HG03571 (cell line): ENCODE results near the gene NEUROG3.

ENCODE experiments used
- ATAC-seq: cut with Tn5 transposase; IDR thresholded peaks from one replicate; pipeline ENCODE4 v1.9.1; 2021; ENCODE audit not compliant: unreplicated experiment

NEUROG3 gene, protein sequence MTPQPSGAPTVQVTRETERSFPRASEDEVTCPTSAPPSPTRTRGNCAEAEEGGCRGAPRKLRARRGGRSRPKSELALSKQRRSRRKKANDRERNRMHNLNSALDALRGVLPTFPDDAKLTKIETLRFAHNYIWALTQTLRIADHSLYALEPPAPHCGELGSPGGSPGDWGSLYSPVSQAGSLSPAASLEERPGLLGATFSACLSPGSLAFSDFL

DNA sequence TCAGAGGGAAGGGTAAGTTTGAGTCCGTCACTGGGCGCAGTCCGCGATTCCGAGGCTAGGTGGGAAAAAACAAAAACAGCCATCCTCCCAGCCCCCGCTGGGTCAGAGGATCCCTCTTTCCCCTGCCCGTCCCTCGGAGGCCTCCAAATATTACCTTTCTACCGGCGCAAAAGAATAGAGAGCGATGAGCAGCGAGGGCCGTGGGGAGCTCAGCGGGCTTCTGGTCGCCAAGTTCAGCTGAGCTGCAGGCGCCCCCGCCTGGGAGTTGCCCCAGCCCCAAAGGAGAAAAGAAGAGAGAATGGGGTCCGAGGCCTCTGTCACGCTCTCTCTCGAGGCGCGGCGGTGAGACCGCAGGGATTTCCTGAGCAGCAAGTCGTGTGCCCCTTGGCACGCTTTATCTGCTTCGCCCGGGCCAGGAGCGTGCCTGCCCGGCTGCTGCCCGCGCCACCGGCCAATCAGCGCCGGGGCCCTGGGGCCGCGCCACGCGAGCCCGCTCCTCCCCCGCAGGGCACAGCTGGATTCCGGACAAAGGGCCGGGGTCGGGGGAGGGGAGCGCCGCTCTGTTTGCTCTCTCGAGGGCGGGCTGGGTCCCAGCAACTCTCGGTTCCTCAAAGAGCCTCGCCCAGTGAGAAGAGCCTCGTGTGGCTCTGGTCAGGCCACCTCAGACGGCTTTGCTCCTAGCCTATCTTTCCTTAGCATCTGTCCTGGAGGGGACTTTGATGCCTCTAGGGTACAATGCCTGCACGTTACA lies at the start of gene NEUROG3:
NEUROG3 (minus strand) TSS at position 367 of the 751 bp plus-strand sequence. CDS start 379 bp downstream, outside the sequence.
- no peak for ATAC-seq

DNA sequence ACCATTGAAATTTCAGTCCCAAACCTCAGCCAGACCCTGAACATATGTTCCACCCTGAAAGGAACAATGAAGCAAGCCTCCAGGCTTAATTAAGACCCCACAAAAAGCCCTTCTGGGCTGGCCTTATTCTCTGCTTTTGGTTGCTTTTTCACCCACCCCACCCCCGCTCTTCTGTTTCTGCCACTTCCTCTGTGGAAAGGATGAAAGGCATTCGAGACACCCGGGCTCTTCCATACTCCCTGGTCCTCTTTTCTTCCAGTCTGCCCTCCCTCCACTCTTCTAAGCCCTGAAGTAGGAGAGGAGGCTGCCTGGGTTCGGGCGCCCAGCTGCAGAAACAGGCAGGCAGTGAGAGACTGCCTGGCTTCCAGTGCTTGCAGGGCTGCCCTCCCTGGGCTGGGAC lies 47.4 kb upstream of the NEUROG3 start:
- no peak for ATAC-seq

DNA sequence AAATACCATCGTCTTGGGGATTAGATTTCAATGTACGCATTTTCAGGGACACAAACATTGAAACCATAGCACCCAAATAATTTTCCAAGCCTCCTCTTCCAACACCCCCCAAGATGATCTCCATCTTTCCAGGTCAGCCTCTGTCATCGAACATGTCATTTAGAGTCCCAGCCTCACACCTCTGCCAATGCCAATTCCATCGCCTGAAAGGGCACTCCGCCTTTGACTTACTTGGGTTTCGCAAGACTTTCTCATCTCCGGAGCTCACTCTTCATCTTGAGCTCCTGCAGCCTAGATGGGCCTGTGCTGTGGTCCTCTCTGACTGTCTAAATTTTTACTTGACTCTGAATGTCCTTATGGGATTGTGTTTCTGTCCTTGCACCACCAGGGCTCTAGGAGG lies 46.4 kb upstream of the NEUROG3 start:
- ATAC-seq: no peak

DNA sequence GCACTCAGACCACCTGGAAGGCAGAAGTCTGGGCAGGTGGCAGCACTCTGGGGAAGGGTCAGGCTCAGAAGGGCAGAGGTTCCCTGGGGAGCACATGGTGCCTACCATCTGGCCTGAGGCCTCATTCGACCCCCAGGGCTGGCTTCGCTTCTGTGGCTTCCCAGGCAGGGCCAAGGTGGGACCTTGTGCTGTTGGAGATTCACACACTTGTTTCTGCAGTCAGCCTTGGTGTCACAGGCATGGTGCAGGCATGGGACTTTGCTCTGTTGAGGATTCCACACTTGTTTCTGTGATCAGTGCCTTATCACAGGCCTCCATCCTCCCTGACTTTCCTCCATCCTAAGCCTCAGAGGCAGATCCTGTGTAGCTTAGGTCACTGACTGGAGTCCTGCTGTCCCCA lies 45.5 kb upstream of the NEUROG3 start:
- no peak for ATAC-seq

DNA sequence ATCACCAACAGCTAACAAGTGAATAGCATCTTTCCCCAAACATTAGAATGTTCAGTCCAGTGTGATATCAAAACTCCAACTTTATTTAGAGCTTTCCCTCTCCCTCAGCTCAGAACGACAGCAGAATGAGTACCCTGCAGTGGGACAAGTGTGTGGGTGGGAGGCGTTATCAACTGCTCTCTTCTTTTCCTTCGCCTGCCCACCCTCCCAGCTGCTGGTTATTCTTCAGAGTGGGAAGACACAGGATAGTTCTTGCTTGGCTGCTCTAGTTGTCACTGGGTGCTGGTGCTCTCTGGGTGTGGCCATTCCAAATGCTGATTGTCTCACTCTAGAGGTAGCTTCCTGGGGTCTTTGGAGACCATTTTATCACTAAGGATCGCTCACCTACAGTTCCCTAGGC lies 43.1 kb upstream of the NEUROG3 start:
- no peak for ATAC-seq

DNA sequence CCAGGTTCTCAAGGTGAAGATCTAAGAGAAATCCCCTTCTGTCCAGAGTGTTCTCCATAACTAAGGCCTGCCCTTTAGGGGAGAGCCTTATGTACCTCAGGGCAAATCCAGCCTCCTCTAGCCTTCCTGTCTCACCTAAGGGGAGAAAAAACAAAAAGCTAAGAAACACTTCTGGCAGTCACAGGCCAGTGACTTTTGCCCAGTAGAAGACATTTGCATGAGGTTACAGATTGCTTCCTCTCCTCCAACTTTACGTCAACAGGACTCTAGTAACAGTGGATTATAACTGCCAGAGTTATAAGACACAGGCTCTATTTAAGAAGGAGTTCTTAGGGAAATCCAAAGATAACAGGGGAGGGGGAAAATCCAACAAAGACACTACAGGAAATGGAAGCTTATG lies 40.9 kb upstream of the NEUROG3 start:
- ATAC-seq: no peak

DNA sequence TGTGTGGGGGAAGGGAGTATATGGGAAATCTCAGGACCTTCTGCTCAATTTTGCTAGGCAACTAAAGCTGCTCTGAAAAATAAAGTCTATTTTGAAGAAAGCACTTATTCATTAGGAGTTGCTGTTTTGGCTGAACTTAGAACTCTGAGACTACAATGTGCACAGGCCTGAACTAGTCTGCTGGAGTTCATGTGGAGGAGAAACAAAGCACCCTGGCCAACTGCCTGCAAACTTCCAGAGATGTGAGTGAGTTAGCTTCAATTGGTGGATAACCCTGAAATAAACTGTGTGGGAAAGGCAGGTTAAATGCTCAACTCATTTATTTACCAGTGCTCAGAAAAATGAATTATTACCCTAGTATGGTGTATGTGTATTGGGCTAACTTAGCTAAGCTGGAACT lies 39.5 kb upstream of the NEUROG3 start:
- ATAC-seq: no peak

DNA sequence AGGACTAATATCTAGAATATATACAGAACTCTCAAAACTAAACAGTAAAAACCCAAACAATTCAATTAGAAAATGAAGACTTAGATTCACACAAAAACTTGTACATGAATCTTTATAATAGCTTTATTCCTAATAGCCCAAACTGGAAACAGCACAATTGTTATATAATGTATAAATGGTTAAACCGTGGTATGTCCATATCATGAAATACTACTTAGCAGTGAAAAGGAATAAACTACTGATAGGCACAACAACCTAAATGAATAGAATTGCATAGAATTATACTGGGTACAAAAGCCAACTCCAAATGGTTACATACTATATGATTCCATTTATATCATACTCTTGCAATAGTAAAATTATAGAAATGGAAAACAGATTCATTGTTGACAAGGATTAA lies 35.9 kb upstream of the NEUROG3 start:
- ATAC-seq: no peak

DNA sequence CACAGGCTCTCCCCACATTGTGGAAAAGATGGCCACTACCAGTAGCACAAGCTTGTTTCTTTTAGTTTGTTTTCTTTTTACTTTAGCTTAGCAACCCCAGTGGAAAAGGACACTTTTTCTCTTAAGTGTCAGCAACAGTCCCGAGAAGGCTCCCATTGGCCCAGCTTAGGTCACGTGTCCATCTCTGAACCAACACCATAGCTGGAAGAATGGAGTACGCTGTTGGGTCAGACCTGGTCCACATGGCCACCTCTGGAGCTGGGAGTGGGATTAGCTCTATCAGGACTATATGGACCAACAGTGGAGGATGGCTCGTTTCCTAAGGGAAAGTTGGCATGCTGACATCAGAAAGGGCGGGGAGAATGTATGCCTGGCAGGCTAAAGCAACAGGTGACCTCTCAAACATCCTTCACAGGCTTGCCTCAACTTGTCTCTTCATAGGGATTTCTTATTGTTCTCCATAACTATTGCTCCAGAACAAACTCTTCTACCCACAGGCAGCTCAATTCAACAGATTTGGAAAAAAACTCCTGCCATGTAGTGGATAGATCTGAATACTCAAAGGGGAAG lies 27.6 kb upstream of the NEUROG3 start:
- no peak for ATAC-seq

DNA sequence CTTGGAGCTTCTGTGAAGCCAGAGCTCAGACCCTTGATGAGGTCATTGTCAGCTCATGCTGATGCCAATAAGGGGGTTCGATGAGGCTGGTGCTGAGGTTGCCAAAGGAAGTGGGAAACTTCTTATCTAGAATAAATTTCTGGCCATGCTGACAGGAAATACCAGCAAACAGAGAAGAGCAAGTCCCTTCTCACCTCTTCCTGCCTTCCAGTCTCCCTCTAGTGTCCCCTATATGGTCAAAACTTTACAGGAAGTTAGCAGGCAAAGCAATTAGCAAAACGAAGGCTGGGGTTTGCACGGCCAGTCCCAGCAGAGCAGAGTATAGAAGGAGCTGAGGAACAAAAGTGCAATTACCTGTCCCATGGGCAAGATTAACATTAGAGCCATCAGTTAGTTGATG lies 15.1 kb upstream of the NEUROG3 start:
- no peak for ATAC-seq

DNA sequence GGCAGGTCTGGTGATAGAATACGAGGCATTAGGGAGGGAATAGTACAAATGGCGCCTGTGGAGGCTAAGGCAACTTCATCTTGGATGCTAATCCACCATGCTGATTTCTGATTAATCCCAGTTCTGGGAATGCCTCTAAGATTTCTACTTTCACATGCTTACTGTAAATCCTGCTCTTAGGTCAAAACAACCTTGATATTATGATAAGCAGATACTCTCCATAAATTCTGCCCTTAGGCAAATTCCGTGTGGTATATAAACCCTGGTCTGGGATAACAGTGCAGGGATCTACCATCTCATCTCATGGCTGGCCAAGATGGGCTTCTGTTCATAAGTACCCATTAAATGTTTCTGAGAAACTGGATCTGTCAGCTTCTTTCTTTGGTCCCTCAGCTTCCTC lies 11.4 kb upstream of the NEUROG3 start:
- no peak for ATAC-seq

DNA sequence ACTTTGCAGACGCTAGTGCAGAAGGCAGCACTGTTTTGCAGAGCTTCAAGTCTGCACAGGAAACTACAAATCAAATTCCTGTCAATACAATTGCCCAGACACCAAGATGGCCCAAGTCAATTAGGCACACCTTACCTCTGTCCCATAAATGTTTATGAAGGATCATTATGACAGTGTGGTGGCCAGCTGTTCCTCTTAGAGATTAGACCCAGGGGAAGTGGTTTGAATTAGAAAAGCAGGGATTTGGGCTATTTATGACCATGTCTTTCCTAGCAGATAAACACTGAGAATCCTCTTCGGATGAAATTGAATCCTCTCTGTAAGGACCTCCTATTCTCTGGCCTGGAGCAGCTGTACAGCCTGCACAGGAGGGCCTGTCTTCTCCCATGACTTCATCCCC lies 9.9 kb upstream of the NEUROG3 start:
- no peak for ATAC-seq

DNA sequence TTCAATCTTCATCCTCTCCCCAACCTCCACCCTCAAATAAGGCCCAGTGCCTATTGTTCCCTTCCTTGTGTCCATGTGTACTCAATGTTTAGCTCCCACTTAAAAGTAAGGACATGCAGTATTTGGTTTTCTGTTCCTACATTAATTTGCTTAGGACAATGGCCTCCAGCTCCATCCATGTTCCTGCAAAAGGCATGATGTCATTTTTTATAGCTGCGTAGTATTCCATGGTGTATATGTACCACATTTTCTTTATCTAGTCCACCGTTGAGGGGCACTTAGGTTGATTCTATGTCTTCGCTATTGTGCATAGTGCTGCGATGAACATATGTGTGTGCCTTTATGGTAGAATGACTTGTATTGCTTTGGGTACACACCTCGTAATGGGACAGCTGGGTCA lies 7.2 kb upstream of the NEUROG3 start:
- ATAC-seq: no peak

DNA sequence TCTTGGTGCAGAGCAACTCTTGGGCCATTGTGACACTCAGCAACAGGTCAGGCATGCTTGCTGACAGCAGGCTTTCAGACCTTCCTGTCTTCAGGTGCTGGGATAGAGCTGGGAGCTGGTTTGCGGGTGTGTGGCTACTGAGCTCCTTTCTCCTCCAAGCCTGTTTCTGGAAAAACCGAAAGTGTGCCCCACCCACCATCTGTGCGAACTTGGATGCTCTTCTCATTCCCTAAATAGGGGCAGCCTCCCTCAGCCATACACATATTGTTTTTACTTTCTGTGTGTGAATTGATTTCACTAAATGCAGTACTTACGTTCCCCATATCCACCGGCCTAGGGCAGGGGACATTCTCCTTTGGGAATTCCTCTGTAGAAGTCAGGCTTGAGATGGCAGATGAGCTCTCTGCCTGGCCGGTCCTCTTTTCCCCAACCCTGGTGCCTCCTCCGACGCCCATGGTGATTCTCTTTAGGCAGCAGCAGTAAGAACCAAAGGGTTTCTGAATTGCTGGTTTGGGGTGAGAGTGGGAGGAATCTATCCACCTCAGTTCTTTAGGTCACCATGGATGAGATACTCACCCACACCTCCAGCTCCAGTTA lies 6.3 kb upstream of the NEUROG3 start:
- no peak for ATAC-seq

DNA sequence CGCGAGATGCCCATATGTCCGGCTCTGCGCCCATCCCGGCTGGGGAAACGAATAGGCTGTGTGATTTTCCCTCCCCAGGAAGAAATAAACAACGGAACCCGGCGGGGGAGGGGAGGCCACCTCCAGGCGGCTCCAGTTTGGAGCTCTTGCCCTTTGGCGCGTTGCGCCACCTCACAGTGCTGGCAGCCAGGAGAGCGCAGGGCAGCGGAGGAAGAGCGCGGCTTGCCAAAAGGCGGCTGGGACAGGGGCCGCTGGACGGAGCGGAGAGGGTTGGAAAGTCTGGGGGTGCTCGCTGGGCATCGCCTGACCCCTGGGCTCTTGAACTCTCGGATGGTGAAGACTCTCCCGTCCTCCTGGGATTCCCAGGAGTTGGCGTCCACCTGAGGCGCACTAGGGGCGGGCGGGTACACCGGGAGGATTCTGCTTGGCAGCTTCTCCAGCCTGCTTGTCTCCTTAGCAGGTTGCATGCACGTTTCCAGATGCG lies 5.3 kb upstream of the NEUROG3 start:
- no peak for ATAC-seq

DNA sequence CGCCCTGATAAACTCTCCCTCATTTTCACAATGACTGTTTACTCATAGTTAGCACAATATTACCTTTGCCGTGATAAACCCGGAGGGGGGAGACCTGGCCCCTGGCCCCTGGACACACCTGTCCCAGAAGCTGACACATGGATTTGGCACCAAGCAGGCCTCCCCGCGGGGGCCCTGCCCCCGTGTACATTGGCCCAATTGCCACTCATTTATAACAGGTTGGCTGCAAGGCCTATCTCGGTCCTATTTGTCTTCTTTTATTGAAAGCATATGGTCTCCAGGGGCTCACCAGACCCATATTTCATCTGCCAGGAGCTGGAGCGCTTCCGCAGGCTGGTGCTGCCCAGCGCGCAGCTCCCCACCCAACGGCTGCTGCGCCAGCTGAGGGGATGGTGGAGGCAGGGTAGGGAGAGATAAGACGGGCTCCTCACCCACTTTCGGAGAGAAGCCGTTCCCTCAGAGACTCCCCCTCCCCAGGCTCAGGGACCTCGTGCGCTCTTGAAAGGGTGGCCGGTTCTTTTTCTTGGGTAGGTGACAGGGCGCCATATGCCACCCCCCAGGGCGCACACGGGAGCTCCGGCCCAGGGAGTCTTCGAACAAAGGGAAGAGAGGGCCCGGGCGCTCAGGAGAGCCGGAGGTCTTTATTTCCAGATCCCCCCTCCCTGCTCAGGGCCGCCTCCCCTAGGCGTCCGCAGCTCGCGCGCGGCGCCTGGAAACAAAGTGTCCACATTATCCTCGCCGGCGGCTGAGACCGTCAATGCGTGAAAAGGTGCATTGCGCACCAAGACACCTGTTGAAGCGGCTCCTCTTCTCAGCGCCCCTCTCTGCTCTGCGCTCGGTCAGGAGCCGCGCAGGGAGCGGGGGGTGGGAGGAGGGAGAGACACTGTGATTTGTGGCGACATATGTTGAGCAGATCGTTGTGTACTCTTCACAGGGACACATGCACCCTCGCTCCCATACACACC lies 4.3 kb upstream of the NEUROG3 start:
- ATAC-seq: no peak

DNA sequence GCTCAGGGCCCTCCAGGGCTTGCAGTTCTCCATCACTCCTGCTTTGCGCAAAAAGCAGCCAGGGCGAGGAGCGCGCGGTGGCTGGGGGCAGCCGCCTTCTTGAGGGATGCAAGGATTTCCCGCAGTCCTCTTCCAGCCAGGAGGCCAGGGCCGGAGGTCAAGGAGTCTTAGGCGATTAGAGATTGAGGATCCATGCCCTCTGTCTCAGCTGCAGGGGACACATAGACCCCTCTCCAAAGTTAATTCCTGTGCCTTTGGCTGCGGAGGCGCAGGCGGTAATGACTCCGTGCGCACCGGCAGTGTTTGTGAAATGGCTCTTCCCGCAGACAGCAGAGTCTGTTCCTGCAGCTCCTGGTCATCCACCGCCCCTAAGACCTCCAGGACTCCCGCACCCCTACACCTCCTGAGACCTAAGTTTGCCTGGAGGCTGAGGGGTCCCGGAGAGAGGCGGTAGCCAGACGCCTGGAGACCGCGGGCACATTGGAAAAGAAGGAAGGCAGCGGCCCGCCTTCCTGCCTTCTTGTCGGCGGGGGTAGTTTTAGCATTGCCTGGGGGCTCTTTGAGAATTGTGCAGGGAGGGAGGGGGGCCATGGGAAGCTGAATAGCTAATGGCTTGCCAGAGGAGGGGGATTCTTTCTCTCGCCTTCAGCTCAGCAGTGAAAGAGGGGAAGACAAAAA lies 3.3 kb upstream of the NEUROG3 start:
- no peak for ATAC-seq

DNA sequence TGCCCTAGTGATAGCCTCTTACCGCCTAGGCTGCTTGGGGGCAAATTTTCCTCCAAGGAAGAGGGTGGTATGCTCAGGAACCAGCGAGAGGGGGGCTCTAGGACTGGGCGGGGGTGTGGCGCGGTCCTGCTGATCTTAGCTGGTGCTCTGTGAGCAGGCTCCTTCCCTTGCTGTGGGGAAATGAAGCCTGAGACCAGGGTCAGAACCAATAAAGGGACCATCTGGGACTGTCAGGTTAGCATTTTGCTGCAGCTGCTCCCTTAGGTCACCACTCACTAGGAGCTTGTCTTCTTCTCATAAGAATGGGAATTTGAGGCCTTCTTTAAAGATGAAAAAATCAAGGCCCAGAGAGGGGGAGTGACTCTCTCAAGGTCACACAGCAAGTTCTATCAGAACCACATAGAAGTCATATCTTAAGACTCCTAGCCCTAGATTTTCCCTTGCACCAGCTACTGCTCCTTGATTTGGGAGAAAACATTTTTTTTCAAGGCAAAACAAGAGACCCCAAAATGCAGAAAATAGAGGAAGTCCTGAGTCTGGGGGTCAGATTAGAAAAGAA lies 2.0 kb upstream of the NEUROG3 start:
- no peak for ATAC-seq

DNA sequence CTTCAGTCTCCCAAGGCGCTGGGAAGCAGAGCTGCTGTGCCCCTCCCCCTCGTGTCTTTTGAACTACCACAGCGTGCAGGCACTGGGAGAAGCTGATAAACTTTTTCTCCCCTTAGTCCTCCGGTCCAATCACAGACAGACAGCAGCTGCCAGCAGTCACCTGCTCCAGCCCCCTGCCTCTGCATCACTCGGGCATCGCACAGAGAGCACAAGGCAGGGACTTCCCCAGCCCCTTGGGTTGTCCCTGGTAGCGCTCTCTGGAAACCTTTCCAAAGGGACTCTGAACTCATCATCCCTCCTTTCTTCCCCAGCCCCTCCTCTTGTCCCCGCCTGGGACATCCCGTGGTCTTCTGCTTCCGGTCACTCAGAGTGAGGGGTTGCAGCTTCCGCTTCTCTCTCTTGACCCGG lies 1.4 kb upstream of the NEUROG3 start:
- ATAC-seq: no peak
